ENCODE data around the gene CCDC93. TPM values are rescaled to one million over a fixed set of nuclear protein-coding genes. Genes with fewer than 3 reads are reported as not detected.

CCDC93 gene
- total RNA-seq, 1 donor from 2014 or later = 11.5 TPM

DNA sequence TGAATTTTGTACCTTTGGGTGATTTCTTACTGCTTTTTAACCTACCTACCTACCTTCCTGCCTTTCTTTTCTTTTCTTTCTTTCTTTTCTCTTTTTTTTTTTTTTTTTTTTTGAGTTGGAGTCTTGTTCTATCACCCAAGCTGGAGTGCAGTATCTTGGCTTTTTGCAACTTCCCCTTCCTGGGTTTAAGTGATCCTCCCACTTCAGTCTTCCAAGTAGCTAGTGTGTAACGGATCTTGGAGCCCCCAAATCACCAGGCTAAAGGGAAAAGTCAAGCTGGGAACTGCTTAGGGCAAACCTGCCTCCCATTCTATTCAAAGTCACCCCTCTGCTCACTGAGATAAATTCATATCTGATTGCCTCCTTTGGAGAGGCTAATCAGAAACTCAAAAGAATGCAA is 138.1 kb downstream of the CCDC93 start:
- ATAC-seq = no peak

Other genes with a start within 250 kb of the CCDC93 start
- gene DDX18, start 199.4 kb downstream of the CCDC93 start, total RNA-seq = 31.1 TPM
- gene INSIG2, start 74.4 kb upstream of the CCDC93 start, total RNA-seq = 6.8 TPM